Measurements from ENCODE around the gene BATF2. TPM values are rescaled to one million over a fixed set of nuclear protein-coding genes. Genes with fewer than 3 reads are reported as not detected.
"Not testable (repeated sequence)": the region's sequence is repeated elsewhere in the genome, so short reads cannot be mapped to it uniquely, and the experiment has no call there.

BATF2 gene
- total RNA-seq, 1 donor from 2014 or later, result 0.21 TPM

- H3K36me3 ChIP-seq, result peaks cover 44 to 56% of the 10 kb centered on the region in 2 donors
- no peak overlapping the region for H3K27ac ChIP-seq
- intact Hi-C loops (cut with DNase I), result no loop called here
- H3K27me3 ChIP-seq, result no peaks in the 10 kb centered on the region
- H3K4me1 ChIP-seq, result peaks cover 4 to 11% of the 10 kb centered on the region in 2 donors
- DNase-seq (ENCODE audit: low spot score in 2 of 2), result no peak
- no peak overlapping the region for H3K4me3 ChIP-seq
- TF ChIP-seq CTCF (IDR thresholded peaks at IDR 0.05), result no peak
- no peaks in the 10 kb centered on the region for H3K9me3 ChIP-seq
Measured at GRCh38 chr11:65032216-65032615, 35.4 kb upstream of the BATF2 start.

- peak within 1 kb of the TSS; percentile 66 to 83 for H3K27ac ChIP-seq
- peak within 1 kb of the TSS; percentile 54 to 64 for H3K4me3 ChIP-seq
- intact Hi-C loops (cut with DNase I), result loop anchor here (1.0 to 5.0 kb wide), 8 partner anchors 13 to 891 kb away; partner anchors contain the start of genes ARL2, ATG2A, C11orf68 and CDCA5
- peaks cover 4 to 11% of the 10 kb centered on the region in 2 donors for H3K4me1 ChIP-seq
- no peaks in the 10 kb centered on the region for H3K9me3 ChIP-seq
- DNase-seq (ENCODE audit: low spot score in 2 of 2), result peak; percentile 72 to 96
- peak; percentile 61 to 85 (median 78) for TF ChIP-seq CTCF (IDR thresholded peaks at IDR 0.05)
- H3K36me3 ChIP-seq, result peaks cover 10 to 17% of the 10 kb centered on the region in 2 donors
- H3K27me3 ChIP-seq, result no peaks in the 10 kb centered on the region
Measured at GRCh38 chr11:65027213-65028067, 30.7 kb upstream of the BATF2 start, which contains the start of gene SNX15. SNX15 (plus strand) TSS chr11:65027439; CDS start chr11:65027538, 99 bp downstream.

- peak overlapping the region; percentile 66 to 83 for H3K27ac ChIP-seq
- H3K4me3 ChIP-seq, result peak overlapping the region in 1 of 2 donors; percentile 64
- intact Hi-C loops (cut with DNase I), result loop anchor here (1.0 to 5.0 kb wide), 7 partner anchors 13 to 892 kb away; partner anchors contain the start of genes ARL2, ATG2A, C11orf68 and CDCA5
- no peak for DNase-seq (ENCODE audit: low spot score in 2 of 2)
- no peaks in the 10 kb centered on the region for H3K27me3 ChIP-seq
- TF ChIP-seq CTCF (IDR thresholded peaks at IDR 0.05), result no peak
- H3K4me1 ChIP-seq, result peaks cover 4 to 11% of the 10 kb centered on the region in 2 donors
- H3K9me3 ChIP-seq, result no peaks in the 10 kb centered on the region
- peaks cover 7 to 14% of the 10 kb centered on the region in 2 donors for H3K36me3 ChIP-seq
Measured at GRCh38 chr11:65026810-65027209, 30.0 kb upstream of the BATF2 start.

GRCh38 chr11:65023502-65023901, 26.7 kb upstream of the BATF2 start:
- H3K36me3 ChIP-seq, result peaks cover 16 to 30% of the 10 kb centered on the region in 2 donors
- H3K4me3 ChIP-seq; DNase-seq (ENCODE audit: low spot score in 2 of 2); intact Hi-C loops (cut with DNase I); H3K4me1 ChIP-seq; H3K27me3 ChIP-seq; H3K27ac ChIP-seq; H3K9me3 ChIP-seq: not testable (repeated sequence)

- H3K9me3 ChIP-seq, result no peaks in the 10 kb centered on the region
- H3K4me3 ChIP-seq, result no peak overlapping the region
- H3K4me1 ChIP-seq, result no peaks in the 10 kb centered on the region
- H3K36me3 ChIP-seq, result peaks cover 17 to 34% of the 10 kb centered on the region in 2 donors
- intact Hi-C loops (cut with DNase I), result no loop called here
- TF ChIP-seq CTCF (IDR thresholded peaks at IDR 0.05), result no peak
- H3K27ac ChIP-seq, result no peak overlapping the region
- DNase-seq (ENCODE audit: low spot score in 2 of 2), result no peak
- no peaks in the 10 kb centered on the region for H3K27me3 ChIP-seq
Measured at GRCh38 chr11:65021509-65021908, 24.7 kb upstream of the BATF2 start.

- no peak for TF ChIP-seq CTCF (IDR thresholded peaks at IDR 0.05)
- Histone ChIP-seq H3K4me3 (no peak overlapping the region), H3K27me3 (no peaks in the 10 kb centered on the region), H3K27ac (no peak overlapping the region), H3K4me1 (no peaks in the 10 kb centered on the region), H3K36me3 (peaks cover 17 to 34% of the 10 kb centered on the region in 2 donors), H3K9me3 (no peaks in the 10 kb centered on the region)
- no peak for DNase-seq (ENCODE audit: low spot score in 2 of 2)
- intact Hi-C loops (cut with DNase I), result no loop called here
Measured at GRCh38 chr11:65021003-65021402, 24.2 kb upstream of the BATF2 start.
